B cell (primary cell): ENCODE measurements around the gene MTRF1. TPM values are rescaled to one million over a fixed set of nuclear protein-coding genes. Genes with fewer than 3 reads are reported as not detected.

Experiments used
- ATAC-seq: fragments of 200-7000 bp; cut with Tn5 transposase; one replicate; pipeline ENCODE4 v1.10.0; 2021; ENCODE audit warnings: low read depth, mild to moderate bottlenecking, moderate number of reproducible peaks, moderate library complexity
- CTCF ChIA-PET: fragments of 350-600 bp; sonication (Branson Sonifier 250); formaldehyde crosslinking; loops from one replicate; lab custom pipeline; 2021; ENCODE audit warnings: antibody characterized with exemption, inconsistent platforms; lab: Charles Lee
- POLR2A ChIA-PET: fragments of 350-600 bp; sonication (Branson Sonifier 250); formaldehyde crosslinking; loops from one replicate; lab custom pipeline; 2021; ENCODE audit warnings: antibody characterized with exemption; lab: Charles Lee
- DNase-seq: peaks from one replicate; pipeline ENCODE4 v3.0.0; 2013
- H2AFZ ChIP-seq: 2 replicates; pipeline ENCODE4 v1.6.1; 2012; ENCODE audit warnings: mild to moderate bottlenecking, low read depth, low read length; ENCODE audit not compliant: insufficient read depth, poor library complexity, severe bottlenecking
- H3K27ac ChIP-seq, 2 donors: 1 replicate in 1 of 2; 2 replicates in 1 of 2; pipeline ENCODE4 v1.5.1; 2012 to 2013; ENCODE audit warnings: low read length in 2 of 2, mild to moderate bottlenecking in 2 of 2, moderate library complexity in 1 of 2
- H3K27me3 ChIP-seq, 4 experiments: fragments of 200-600 bp in 1 of 4; sonication (generic) in 1 of 4; replicated peaks in 1 of 4; 1 replicate in 2 of 4; 2 replicates in 2 of 4; pipeline versions ENCODE4 v1.6.1 to v1.7.0; 2013 to 2016; ENCODE audit warnings: low read length in 3 of 4, mild to moderate bottlenecking in 2 of 4, mixed read lengths in 1 of 4, moderate library complexity in 1 of 4; ENCODE audit not compliant: insufficient read depth in 4 of 4, control insufficient read depth in 3 of 4; ENCODE audit errors: control extremely low read depth in 1 of 4
- H3K36me3 ChIP-seq, 2 experiments: replicated peaks in 1 of 2; 1 replicate in 1 of 2; 2 replicates in 1 of 2; pipeline versions ENCODE4 v1.6.1 to v1.7.1; 2013; ENCODE audit warnings: low read length in 1 of 2; ENCODE audit not compliant: insufficient read depth in 2 of 2, control insufficient read depth in 1 of 2; ENCODE audit errors: control extremely low read depth in 1 of 2, extremely low read depth in 1 of 2
- H3K4me1 ChIP-seq, 2 donors: fragments of 200-600 bp in 1 of 2; sonication (generic) in 1 of 2; 1 replicate in 1 of 2; 2 replicates in 1 of 2; pipeline versions ENCODE4 v1.5.1 to v1.6.1; 2013 to 2017; ENCODE audit warnings: low read length in 2 of 2; ENCODE audit not compliant: control insufficient read depth in 2 of 2, insufficient read depth in 2 of 2
- H3K4me2 ChIP-seq: replicated peaks from 2 replicates; pipeline ENCODE3; 2012; ENCODE audit warnings: mild to moderate bottlenecking, low read depth, low read length; ENCODE audit not compliant: poor library complexity, severe bottlenecking
- H3K4me3 ChIP-seq, 5 experiments: fragments of 200-600 bp in 1 of 5; sonication (generic) in 1 of 5; 1 replicate in 3 of 5; 2 replicates in 2 of 5; pipeline versions ENCODE4 v1.5.1 to v1.7.0; 2011 to 2016; ENCODE audit warnings: low read length in 4 of 5, mild to moderate bottlenecking in 4 of 5, low read depth in 2 of 5, control low read depth in 1 of 5, moderate library complexity in 1 of 5; ENCODE audit not compliant: insufficient read depth in 1 of 5; ENCODE audit errors: control extremely low read depth in 1 of 5, extremely low read depth in 1 of 5
- H3K79me2 ChIP-seq: fragments of 200-600 bp; sonication (generic); one replicate; pipeline ENCODE4 v1.6.0; 2016; ENCODE audit warnings: low read length; ENCODE audit not compliant: control insufficient read depth, insufficient read depth
- H3K9ac ChIP-seq: fragments of 200-600 bp; sonication (generic); 2 replicates; pipeline ENCODE4 v1.6.1; 2017; ENCODE audit warnings: mild to moderate bottlenecking, low read length, moderate library complexity
- H3K9me3 ChIP-seq, 3 donors: one replicate each; pipeline versions ENCODE4 v1.6.1 to v1.7.1; 2013; ENCODE audit warnings: low read length in 2 of 3; ENCODE audit not compliant: control insufficient read depth in 2 of 3, insufficient read depth in 1 of 3; ENCODE audit errors: control extremely low read depth in 1 of 3
- H4K20me1 ChIP-seq: 2 replicates; pipeline ENCODE4 v1.6.0; 2012; ENCODE audit warnings: mild to moderate bottlenecking, low read length; ENCODE audit not compliant: insufficient read depth, control insufficient read depth, poor library complexity, severe bottlenecking
- H3K27ac Mint-ChIP-seq: one replicate; pipeline ENCODE4 v1.8.0; 2021; ENCODE audit warnings: mixed read lengths
- H3K27me3 Mint-ChIP-seq: one replicate; pipeline ENCODE4 v1.8.0; 2021; ENCODE audit warnings: mixed read lengths
- H3K4me1 Mint-ChIP-seq: one replicate; pipeline ENCODE4 v1.8.0; 2021; ENCODE audit warnings: mixed read lengths
- H3K4me3 Mint-ChIP-seq: one replicate; pipeline ENCODE4 v1.8.0; 2021; ENCODE audit warnings: mixed read lengths
- H3K9me3 Mint-ChIP-seq: one replicate; pipeline ENCODE4 v1.8.0; 2022; ENCODE audit warnings: mixed read lengths; ENCODE audit not compliant: insufficient read depth
- EZH2 ChIP-seq: IDR thresholded peaks from 2 replicates; pipeline ENCODE4 v1.6.1; 2012; ENCODE audit warnings: borderline replicate concordance, low read depth, mild to moderate bottlenecking, moderate library complexity, low read length; ENCODE audit not compliant: insufficient read depth, poor library complexity, severe bottlenecking
- WGBS: methylation state at CpG from one replicate; pipeline ENCODE4 v1.1.5; 2013; ENCODE audit warnings: missing lambda C conversion rate; ENCODE audit not compliant: insufficient coverage; 5-methylcytosine and 5-hydroxymethylcytosine counted together
- intact Hi-C: fragments of 100-400 bp; cut with micrococcal nuclease; formaldehyde crosslinking; loops from one replicate; pipeline ENCODE4 v1.10.0; 2022
- polyA plus RNA-seq: library from polyadenylated mRNA; depleted of rRNA; stranded (reverse); fragments of >200 nt; gene quantifications from 2 replicates; pipeline ENCODE4 v1.2.3, GENCODE V29; 2012
- total RNA-seq, 2 donors: library from RNA; stranded (reverse); fragments of 120-200 nt in 1 of 2; gene quantifications; 1 replicate in 1 of 2; 2 replicates in 1 of 2; pipeline versions ENCODE4 v1.2.3 to v1.2.4, GENCODE V29; 2013 to 2022
- TF ChIP-seq, protein P1 (sequence below): fragments of 200-600 bp; IDR thresholded peaks from one replicate; pipeline ENCODE4 v1.8.0; 2022; ENCODE audit warnings: antibody characterized with exemption, mild to moderate bottlenecking

The MTRF1 gene
- total and polyA plus RNA-seq, 2 donors (not counting 1 experiment from before 2014, with no cell fraction given), result 24.4 to 36.0 TPM

GRCh38 chr13:41186481-41186880 is 76.9 kb downstream of the MTRF1 start:
- no peaks in the 10 kb centered on the region for H3K79me2 ChIP-seq
- DNase-seq, result no peak
- POLR2A ChIA-PET, result no interaction called here
- TF ChIP-seq, protein P1, sequence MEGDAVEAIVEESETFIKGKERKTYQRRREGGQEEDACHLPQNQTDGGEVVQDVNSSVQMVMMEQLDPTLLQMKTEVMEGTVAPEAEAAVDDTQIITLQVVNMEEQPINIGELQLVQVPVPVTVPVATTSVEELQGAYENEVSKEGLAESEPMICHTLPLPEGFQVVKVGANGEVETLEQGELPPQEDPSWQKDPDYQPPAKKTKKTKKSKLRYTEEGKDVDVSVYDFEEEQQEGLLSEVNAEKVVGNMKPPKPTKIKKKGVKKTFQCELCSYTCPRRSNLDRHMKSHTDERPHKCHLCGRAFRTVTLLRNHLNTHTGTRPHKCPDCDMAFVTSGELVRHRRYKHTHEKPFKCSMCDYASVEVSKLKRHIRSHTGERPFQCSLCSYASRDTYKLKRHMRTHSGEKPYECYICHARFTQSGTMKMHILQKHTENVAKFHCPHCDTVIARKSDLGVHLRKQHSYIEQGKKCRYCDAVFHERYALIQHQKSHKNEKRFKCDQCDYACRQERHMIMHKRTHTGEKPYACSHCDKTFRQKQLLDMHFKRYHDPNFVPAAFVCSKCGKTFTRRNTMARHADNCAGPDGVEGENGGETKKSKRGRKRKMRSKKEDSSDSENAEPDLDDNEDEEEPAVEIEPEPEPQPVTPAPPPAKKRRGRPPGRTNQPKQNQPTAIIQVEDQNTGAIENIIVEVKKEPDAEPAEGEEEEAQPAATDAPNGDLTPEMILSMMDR, result no peak
- TF ChIP-seq EZH2, result no peak
- Mint-ChIP-seq H3K9me3 (no peaks in the 10 kb centered on the region), H3K27ac (no peak overlapping the region), H3K4me3 (no peak overlapping the region), H3K27me3 (no peaks in the 10 kb centered on the region), H3K4me1 (peaks cover 6% of the 10 kb centered on the region)
- H3K27me3 ChIP-seq, result no peaks in the 10 kb centered on the region
- H3K4me1 ChIP-seq, result no peaks in the 10 kb centered on the region
- no peaks in the 10 kb centered on the region for H3K36me3 ChIP-seq
- intact Hi-C loops, result no loop called here
- no peak overlapping the region for H3K4me2 ChIP-seq
- no peaks in the 10 kb centered on the region for H3K9me3 ChIP-seq
- H3K9ac ChIP-seq, result no peak overlapping the region
- H2AFZ ChIP-seq, result no peak overlapping the region
- 94% methylated on average over 2 of the region's 3 CpGs for WGBS
- H3K27ac ChIP-seq, result no peak overlapping the region
- no peak for ATAC-seq
- CTCF ChIA-PET, result interaction anchor here (0.6 kb wide), 1 partner anchor 178 kb away, joined by 3 read pairs; no protein-coding TSS in a partner anchor
- H4K20me1 ChIP-seq, result no peaks in the 10 kb centered on the region
- H3K4me3 ChIP-seq, result no peak overlapping the region

DNA sequence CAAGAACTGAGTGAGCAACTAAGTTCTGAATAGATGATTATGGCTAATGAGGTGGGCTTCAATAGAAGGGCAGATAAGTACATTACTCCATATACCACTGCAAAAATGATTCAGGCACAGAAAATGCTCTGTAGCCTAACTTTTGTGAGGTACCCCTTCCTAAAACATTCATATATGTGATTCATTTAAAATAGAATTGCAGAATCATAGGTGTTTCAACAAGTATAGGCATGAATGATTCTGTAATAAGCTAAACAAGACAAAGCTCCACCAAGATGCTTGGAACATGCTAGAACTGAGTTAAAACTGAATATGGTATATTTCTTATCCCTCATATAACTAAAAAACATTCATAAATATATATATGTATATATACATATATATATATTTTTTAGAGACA is 81.1 kb downstream of the MTRF1 start:
- no peaks in the 10 kb centered on the region for H3K9me3 Mint-ChIP-seq
- no peak overlapping the region for H2AFZ ChIP-seq
- no peak overlapping the region for H3K4me3 Mint-ChIP-seq
- CTCF ChIA-PET, result interaction anchor here (0.6 kb wide), 1 partner anchor 19 kb away, joined by 3 read pairs; no protein-coding TSS in a partner anchor
- H3K27ac Mint-ChIP-seq, result no peak overlapping the region
- POLR2A ChIA-PET, result no interaction called here
- no peaks in the 10 kb centered on the region for H3K27me3 Mint-ChIP-seq
- no peak overlapping the region for H3K27ac ChIP-seq
- no peaks in the 10 kb centered on the region for H3K27me3 ChIP-seq
- intact Hi-C loops, result loop anchor here (5.0 kb wide), 1 partner anchor 40 kb away; no protein-coding TSS in a partner anchor
- no peaks in the 10 kb centered on the region for H3K9me3 ChIP-seq
- DNase-seq (no peak), ATAC-seq (no peak)
- no peak overlapping the region for H3K4me2 ChIP-seq
- no peak overlapping the region for H3K4me3 ChIP-seq
- no peaks in the 10 kb centered on the region for H4K20me1 ChIP-seq
- H3K4me1 ChIP-seq, result no peaks in the 10 kb centered on the region
- H3K9ac ChIP-seq, result no peak overlapping the region
- no peaks in the 10 kb centered on the region for H3K79me2 ChIP-seq
- no peak for TF ChIP-seq EZH2
- TF ChIP-seq, protein P1, result no peak
- no peaks in the 10 kb centered on the region for H3K36me3 ChIP-seq
- H3K4me1 Mint-ChIP-seq, result no peaks in the 10 kb centered on the region
